PC-3 (cell line): Measurements from ENCODE around the gene GON7.
"Not testable (repeated sequence)": the region's sequence is repeated elsewhere in the genome, so short reads cannot be mapped to it uniquely, and the experiment has no call there.

ENCODE experiments used
- EZH2 ChIP-seq: fragments of 300-600 bp; sonication (generic); IDR thresholded peaks from one replicate; pipeline ENCODE4 v1.6.1; 2017; ENCODE audit warnings: antibody characterized with exemption, mild to moderate bottlenecking, low read length; ENCODE audit not compliant: unreplicated experiment
- EZH2phosphoT487 ChIP-seq: fragments of 300-600 bp; sonication (generic); IDR thresholded peaks from 2 replicates; pipeline ENCODE4 v1.6.1; 2018; ENCODE audit warnings: mild to moderate bottlenecking, antibody characterized with exemption, low read length, borderline replicate concordance
- TF ChIP-seq, protein P1 (sequence below): fragments of 300-600 bp; sonication (generic); conservative IDR thresholded peaks from 2 replicates; pipeline ENCODE4 v1.5.1; 2017; ENCODE audit warnings: antibody characterized with exemption, low read depth, mild to moderate bottlenecking, low read length

DNA sequence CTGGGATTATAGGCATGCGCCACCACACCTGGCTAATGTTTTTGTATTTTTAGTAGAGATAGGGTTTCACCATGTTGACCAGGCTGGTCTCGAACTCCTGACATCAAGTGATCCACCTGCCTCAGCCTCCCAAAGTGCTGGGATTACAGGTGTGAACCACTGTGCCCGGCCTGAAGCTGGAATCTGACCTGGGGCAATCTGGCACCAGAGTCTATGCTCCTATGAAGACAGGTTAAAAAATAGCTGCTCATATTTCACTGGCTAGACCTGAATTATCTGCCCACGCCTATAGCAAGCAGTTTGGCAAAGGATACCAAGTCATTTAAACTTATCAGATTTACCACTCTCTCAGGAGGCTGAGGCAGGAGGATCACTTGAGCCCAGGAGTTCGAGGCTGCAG is 32.1 kb downstream of the GON7 start:
- TF ChIP-seq, protein P1, sequence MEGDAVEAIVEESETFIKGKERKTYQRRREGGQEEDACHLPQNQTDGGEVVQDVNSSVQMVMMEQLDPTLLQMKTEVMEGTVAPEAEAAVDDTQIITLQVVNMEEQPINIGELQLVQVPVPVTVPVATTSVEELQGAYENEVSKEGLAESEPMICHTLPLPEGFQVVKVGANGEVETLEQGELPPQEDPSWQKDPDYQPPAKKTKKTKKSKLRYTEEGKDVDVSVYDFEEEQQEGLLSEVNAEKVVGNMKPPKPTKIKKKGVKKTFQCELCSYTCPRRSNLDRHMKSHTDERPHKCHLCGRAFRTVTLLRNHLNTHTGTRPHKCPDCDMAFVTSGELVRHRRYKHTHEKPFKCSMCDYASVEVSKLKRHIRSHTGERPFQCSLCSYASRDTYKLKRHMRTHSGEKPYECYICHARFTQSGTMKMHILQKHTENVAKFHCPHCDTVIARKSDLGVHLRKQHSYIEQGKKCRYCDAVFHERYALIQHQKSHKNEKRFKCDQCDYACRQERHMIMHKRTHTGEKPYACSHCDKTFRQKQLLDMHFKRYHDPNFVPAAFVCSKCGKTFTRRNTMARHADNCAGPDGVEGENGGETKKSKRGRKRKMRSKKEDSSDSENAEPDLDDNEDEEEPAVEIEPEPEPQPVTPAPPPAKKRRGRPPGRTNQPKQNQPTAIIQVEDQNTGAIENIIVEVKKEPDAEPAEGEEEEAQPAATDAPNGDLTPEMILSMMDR, result not testable (repeated sequence)
- not testable (repeated sequence) for TF ChIP-seq EZH2, EZH2phosphoT487
